ENCODE measurements around the gene CHRM2. TPM values are rescaled to one million over a fixed set of nuclear protein-coding genes. Genes with fewer than 3 reads are reported as not detected.

CHRM2 gene
- total and polyA plus RNA-seq, 2 of the 4 experiments (the other 2 are of a cell fraction), result 79.3 to 184 TPM

DNA sequence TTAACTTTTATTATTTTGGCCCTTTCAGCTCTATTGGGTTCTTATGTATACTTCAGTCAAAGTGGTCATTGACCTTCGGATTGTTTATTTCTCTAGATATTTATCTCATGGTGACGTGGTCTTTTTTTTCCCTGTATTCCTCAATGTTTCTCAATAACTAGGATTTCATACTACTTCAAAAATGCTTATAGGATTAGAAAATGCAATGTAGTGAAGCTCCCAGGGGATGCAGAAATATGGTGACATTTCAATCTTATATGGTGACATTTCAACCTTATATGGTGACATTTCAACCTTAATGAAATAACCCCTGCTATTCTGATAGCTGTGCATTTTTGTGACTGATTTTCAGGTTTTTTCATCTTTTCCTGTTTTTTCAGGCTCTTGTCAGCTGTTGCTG lies 51.4 kb downstream of the CHRM2 start:
- no peak; the same call in 1 of the 2 replicates for ATAC-seq (ENCODE audit: low read depth)

More for the DNA sequence above, 51.4 kb downstream of the CHRM2 start:
- Histone ChIP-seq H3K9me1 (ENCODE audit: insufficient read depth, low read length) (peaks cover 23% of the 10 kb centered on the region), H2BK15ac (ENCODE audit: low read depth, low read length) (no peak overlapping the region), H2AK5ac (ENCODE audit: low read depth, low read length) (no peak overlapping the region), H3K4me2 (ENCODE audit: low read depth, low read length) (no peak overlapping the region; the same call in 1 of the 2 replicates), H3K4me3 (ENCODE audit: insufficient read depth, low read depth, low read length) (no peak overlapping the region), H3K14ac (replicated peaks; ENCODE audit: low read depth, low read length) (no peak overlapping the region), H3K4ac (ENCODE audit: low read depth, low read length) (no peak overlapping the region), H3K9ac (ENCODE audit: low read depth, low read length) (no peak overlapping the region), H2AK9ac (replicated peaks; ENCODE audit: low read depth, low read length, poor library complexity) (no peak overlapping the region), H3K27ac (ENCODE audit: insufficient read depth, low read length) (no peak overlapping the region), H2BK20ac (ENCODE audit: low read depth, low read length) (no peak overlapping the region; the same call in 1 of the 2 replicates), H3K27me3 (ENCODE audit: control insufficient read depth, insufficient read depth, low read length) (no peaks in the 10 kb centered on the region), H3K4me1 (ENCODE audit: control insufficient read depth, insufficient read depth, low read length) (peaks cover 19% of the 10 kb centered on the region), H3K23ac (ENCODE audit: low read depth, low read length) (no peak overlapping the region), H2AFZ (replicated peaks; ENCODE audit: low read length, poor library complexity) (no peak overlapping the region), H3K56ac (ENCODE audit: extremely low read depth, insufficient read depth, low read length) (no peak overlapping the region), H3K79me1 (ENCODE audit: low read depth in 1 of 2, low read length in 2 of 2) (peaks cover 34 to 70% of the 10 kb centered on the region in 2 experiments), H4K8ac (ENCODE audit: low read depth in 2 of 2, low read length in 2 of 2) (no peak overlapping the region), H4K5ac (ENCODE audit: low read depth, low read length) (no peak overlapping the region), H2BK5ac (ENCODE audit: low read depth, low read length, poor library complexity, severe bottlenecking) (peak overlapping the region; percentile 46), H3K18ac (ENCODE audit: low read depth, low read length) (no peak overlapping the region), H4K91ac (ENCODE audit: insufficient read depth, low read depth, low read length) (no peak overlapping the region), H2BK120ac (ENCODE audit: low read depth, low read length) (no peak overlapping the region), H3K9me3 (ENCODE audit: control insufficient read depth, insufficient read depth, low read length) (no peaks in the 10 kb centered on the region), H4K20me1 (ENCODE audit: insufficient read depth, low read length) (peaks cover 8% of the 10 kb centered on the region; the same call in 1 of the 2 replicates), H3K36me3 (ENCODE audit: control insufficient read depth, insufficient read depth, low read length) (peaks cover 28% of the 10 kb centered on the region)
- dilution Hi-C loops (cut with HindIII; ENCODE audit: low sequenced_read_pairs, unreplicated experiment), result no loop called here
- intact Hi-C loops (cut with micrococcal nuclease), result no loop called here
- in situ Hi-C loops (cut with MboI; ENCODE audit: low sequenced_read_pairs), result no loop called here
- TF ChIP-seq MXI1 (IDR thresholded peaks at IDR 0.05; ENCODE audit: borderline replicate concordance, low read depth, low read length), result no peak
- no peak for TF ChIP-seq MAZ (IDR thresholded peaks at IDR 0.05; ENCODE audit: borderline replicate concordance, low read depth, low read length)
- TF ChIP-seq CEBPB (IDR thresholded peaks at IDR 0.05; ENCODE audit: low read depth, low read length), result peak; percentile 61; the same call in 1 of the 2 replicates
- ChIA-PET CTCF (interaction anchor here (1.3 kb wide), 1 partner anchor 29 kb away, joined by 3 read pairs; no protein-coding TSS in a partner anchor), POLR2A (ENCODE audit: unreplicated experiment) (no interaction called here)
- peak; percentile 57 for DNase-seq
- no CpG with 5 or more reads among the region's 2 CpGs for WGBS, 2 experiments (ENCODE audit: extremely low coverage in 2 of 2, insufficient read length in 1 of 2)
- BruUV-seq (replicated peaks), result no TSS peak
